Fibroblast of villous mesenchyme (primary cell): ENCODE measurements around the gene GRIK4. TPM values are rescaled to one million over a fixed set of nuclear protein-coding genes. Genes with fewer than 3 reads are reported as not detected.

ENCODE experiments used
- DNase-seq: peaks from one replicate; pipeline ENCODE4 v3.0.0-alpha.2; 2010; ENCODE audit warnings: low read depth
- H3K4me3 ChIP-seq: 2 replicates; pipeline ENCODE4 v1.5.1; 2011; ENCODE audit warnings: low read depth, mild to moderate bottlenecking, low read length
- CTCF ChIP-seq: IDR thresholded peaks from 2 replicates; pipeline ENCODE4 v1.5.1; 2012; ENCODE audit warnings: low read depth, mild to moderate bottlenecking, low read length; ENCODE audit not compliant: insufficient read depth
- total RNA-seq: library from RNA; depleted of rRNA; stranded (reverse); fragments of >200 nt; gene quantifications from 2 replicates; pipeline ENCODE4 v1.2.3, GENCODE V29; 2012

Gene GRIK4
- total RNA-seq, 1 donor = under 0.01 TPM

DNA sequence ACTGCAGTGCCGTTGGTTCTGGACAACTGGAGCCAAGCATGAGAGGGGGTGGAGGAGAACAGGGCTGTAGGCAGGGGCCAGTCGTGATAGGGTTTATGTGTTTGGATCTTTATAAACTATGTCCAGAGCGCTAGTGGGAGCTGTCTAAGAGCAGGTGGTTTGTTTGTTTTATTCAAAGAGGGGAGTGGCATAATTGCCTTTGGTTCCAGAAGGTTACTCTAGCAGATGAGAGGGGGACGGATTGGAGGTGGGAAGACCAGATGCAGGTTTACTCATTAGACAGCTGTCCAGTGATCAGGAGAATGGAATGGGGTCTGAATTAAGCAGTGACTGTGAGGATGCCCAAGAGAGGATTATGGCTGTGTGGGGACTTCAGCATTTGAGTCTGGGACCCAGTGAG lies 403.1 kb downstream of the GRIK4 start:
- no peak for DNase-seq
- no peak overlapping the region for H3K4me3 ChIP-seq
- no peak for TF ChIP-seq CTCF

GRCh38 chr11:120917559-120918239 lies 406.2 kb downstream of the GRIK4 start:
- no peak for DNase-seq
- no peak overlapping the region for H3K4me3 ChIP-seq
- no peak for TF ChIP-seq CTCF

DNA sequence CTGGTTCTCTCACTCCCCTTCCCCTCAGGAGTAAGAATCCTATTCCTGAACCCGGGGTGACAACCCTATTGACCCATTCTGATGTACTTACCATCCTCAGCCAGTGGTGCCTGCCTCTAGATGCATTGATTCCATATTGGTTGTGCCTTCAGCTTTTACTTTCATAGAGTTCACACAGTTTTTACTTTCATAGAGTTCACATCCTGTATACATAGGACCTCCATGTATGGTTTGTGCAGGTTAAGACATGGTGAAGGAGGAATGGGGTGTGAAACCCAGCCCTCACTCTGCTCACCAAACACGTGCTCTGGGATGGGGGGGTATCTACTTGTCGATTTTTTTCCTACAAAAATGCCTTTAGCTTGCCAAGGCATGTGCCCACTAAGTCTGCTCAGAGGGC lies 406.7 kb downstream of the GRIK4 start:
- no peak overlapping the region for H3K4me3 ChIP-seq
- no peak for DNase-seq
- TF ChIP-seq CTCF = no peak

GRCh38 chr11:120919045-120919444 lies 407.5 kb downstream of the GRIK4 start:
- H3K4me3 ChIP-seq = no peak overlapping the region
- no peak for TF ChIP-seq CTCF
- DNase-seq = no peak

DNA sequence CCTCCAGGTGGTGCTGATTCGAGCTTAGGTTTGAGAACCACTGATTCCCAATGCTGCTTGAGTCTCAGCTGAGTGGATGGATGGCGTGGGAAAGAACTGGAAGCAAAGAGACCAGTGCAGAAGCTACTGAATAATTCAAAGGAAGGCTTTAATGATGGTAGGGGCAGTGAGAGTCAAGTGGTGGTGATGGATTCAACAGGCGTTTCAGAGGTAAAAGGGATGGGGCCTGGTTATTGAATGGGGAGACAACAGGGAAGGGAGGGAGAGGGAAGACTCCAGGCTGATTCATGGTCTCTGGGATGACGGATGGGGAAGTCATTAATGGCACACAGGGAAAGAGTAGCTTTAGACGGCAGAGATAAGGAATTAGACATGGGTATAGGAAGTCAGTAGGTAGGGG lies 408.0 kb downstream of the GRIK4 start:
- DNase-seq = no peak
- TF ChIP-seq CTCF = no peak
- no peak overlapping the region for H3K4me3 ChIP-seq

DNA sequence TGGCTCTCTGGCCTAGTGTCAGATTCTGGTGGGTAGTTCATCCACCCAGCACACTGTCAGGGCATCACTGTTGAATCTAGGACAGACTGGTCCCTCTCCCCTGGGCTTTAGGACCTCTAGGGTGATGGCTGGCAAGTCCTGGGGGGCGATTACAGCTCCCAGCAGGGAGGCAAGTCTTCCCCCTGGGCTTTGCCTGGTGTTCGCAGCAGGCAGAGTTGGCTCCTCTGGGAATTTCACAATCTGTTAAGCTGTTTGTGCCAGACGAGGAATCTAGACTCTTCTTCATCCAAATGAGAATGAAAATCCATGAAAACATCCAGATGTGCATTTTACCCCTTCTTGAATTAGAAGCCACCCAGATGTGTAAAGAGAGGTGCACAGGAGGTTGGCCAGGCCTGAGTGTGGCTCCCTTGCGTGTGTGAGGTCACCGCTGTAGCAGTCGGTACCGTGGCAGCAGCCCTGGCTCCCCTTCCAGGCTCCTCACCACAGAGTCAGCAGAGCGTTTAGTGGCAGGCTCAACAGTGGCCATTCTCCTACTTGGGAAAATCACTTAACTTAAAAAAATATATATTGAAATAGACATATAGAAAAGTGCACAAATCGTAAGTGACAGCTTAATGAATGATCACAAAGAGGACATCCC lies 412.4 kb downstream of the GRIK4 start:
- TF ChIP-seq CTCF = no peak
- DNase-seq = no peak
- no peak overlapping the region for H3K4me3 ChIP-seq

DNA sequence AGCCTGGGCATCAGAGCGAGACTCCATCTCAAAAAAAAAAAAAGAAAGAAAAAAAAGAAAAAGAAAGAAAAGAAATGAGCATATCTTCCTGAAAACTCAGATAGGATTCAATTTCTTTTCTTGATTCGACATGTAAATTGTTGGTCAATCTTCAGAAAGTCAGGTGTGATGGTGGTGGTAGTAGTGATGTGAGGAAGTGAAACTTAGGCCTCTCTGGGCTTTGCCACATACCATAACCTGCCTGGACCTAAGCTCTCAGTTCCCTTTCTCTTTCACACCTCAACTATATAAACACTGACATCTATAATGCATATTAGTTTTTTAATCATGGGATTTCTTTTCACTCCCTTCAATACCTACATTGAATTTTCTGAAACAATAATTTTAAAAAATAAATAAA lies 414.4 kb downstream of the GRIK4 start:
- no peak for TF ChIP-seq CTCF
- no peak for DNase-seq
- no peak overlapping the region for H3K4me3 ChIP-seq
